LHCN-M2 (cell line): ENCODE results near the gene TBXAS1. TPM values are rescaled to one million over a fixed set of nuclear protein-coding genes. Genes with fewer than 3 reads are reported as not detected.

Source experiments
- DNase-seq: peaks from one replicate; pipeline ENCODE4 v3.0.0-alpha.2; 2012; ENCODE audit warnings: low read depth
- total RNA-seq: library from RNA; depleted of rRNA; stranded (reverse); fragments of >200 nt; gene quantifications from 2 replicates; pipeline ENCODE4 v1.2.3, GENCODE V29; 2014

TBXAS1 gene
- total RNA-seq, 1 experiment from 2014 or later = 8.4 TPM

DNA sequence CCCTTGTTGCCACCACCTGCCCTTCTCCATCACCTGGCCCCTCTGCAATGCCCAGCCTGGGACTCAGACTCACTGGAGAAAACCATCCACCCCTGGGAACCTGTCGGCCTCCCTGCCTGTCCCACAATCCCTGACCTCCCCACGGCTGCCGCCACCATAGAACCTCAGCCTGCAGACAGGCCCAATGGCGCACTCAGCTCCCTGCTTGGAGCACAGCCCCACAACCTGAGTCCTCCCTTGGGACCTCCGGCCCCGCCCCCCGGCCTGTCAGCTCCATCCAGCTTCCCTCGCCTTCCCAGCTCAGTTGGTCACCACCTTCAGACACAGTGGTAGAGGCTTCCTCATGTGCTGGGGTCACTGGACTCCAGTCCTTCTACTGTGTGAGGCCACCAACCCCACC lies 192.5 kb downstream of the TBXAS1 start:
- no peak for DNase-seq

DNA sequence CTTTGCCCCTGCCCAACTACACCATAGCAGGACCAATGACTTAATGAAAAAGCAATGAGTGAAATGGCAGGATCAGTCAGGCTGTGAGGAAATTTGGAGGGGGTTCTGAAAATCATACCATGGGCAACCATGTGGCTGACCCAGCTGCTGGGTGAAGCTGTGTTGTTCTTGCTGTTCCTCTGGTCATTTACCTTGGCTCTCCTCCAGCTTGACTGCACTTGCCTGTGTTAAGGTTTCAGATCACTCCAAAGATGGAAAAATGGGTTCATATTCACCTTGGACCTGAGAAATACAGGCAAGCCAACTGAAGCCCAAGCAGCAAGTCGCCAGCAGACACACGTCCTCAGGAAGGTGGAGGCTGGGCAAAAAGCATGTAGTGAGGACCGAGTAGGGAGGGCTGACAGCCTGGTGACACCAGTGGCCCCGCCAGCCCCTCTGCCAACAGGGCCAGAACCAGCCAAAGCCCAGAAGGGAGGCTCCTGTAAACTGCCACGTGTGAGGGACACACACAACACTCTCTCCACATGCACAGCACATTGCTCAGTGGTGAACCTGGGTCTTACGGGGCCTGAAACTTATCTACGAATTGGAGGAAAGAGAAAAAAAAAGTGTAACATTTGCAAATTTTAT lies 193.6 kb downstream of the TBXAS1 start:
- DNase-seq = peak; percentile 51

DNA sequence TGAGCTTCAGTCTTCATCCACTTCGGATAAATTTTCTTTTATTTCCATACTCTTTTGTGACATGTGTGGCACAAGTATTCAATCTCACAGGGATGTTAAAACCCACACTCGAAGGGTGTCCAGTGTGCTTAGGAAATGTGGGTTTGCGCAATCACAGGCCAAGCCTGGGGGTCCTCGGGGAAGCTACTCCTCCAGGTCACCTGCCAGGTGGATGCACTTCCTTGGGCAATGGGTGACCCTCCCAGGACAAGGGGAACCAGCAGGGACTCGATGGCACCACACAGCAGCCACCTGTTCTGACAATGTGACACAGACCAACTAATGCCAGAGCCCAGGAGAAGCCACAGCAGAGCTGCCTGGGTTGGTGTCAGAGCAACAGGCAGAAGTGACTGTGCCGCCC lies 194.7 kb downstream of the TBXAS1 start:
- no peak for DNase-seq

DNA sequence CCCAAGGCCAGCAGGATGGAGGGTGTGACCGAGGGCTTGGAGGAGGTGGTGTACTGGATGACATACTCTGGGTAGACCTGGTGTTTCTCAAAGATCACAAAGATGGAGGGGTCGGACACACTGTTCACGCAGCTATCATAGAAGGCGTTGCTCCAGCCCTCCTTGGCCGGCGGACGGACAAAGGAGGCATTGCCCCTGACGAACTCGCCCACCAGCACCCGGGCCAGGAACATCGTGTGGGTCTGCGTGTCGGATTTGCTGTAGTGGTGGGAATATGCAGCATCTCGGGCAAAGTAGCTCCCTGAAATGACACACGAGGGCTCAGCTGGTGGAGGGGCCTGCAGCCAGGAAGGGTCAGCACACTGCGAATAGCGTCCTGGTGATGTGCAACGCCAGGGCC lies 195.5 kb downstream of the TBXAS1 start:
- no peak for DNase-seq

DNA sequence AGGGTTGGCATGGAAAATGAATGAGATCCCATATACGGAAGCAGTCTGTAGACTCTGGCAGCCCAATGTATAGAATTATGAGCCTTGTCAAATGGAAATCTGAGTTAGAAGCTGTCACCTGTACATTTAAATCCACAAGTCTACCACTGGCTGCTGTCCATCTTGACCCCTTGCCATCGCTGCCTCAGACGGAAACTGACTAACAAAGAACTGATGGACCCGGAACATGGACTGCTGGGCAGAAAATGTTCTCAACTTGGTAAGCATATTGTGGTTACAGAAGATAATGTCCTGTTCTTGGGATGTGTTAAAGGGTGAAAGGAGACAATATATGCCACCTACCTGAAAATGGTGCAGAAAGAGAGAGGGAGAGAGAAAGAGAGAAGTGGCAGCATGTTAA lies 196.2 kb downstream of the TBXAS1 start:
- DNase-seq = no peak

DNA sequence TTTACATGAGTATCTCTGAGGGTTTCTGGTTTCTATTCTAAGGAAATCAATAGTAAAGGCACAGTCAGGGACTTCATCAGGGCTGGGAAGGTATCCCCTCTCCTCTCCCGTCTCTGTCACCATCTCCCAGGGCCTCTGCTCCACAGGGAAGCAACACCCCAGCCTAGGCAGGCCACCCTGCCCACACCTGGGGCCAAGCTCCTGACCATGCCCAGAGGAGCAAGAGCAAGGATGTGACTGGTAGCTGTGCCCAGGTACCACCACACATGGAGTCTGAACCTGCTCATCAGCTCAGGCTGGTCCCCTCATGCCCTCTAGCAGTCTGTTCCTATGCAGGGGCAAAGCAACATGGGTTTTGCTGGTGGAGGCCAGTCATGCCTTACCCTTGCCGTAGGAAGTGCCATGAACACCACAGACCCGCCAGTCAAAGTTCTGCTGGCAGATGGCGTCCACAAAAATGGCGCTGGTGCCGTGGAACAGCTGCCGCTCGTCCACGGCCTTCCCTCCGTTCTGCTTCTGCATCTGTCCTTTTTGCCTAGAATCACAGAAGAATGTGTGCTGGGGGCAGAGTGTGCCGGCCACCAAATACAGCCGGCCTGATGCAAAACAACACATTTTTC lies 196.9 kb downstream of the TBXAS1 start:
- DNase-seq = no peak

DNA sequence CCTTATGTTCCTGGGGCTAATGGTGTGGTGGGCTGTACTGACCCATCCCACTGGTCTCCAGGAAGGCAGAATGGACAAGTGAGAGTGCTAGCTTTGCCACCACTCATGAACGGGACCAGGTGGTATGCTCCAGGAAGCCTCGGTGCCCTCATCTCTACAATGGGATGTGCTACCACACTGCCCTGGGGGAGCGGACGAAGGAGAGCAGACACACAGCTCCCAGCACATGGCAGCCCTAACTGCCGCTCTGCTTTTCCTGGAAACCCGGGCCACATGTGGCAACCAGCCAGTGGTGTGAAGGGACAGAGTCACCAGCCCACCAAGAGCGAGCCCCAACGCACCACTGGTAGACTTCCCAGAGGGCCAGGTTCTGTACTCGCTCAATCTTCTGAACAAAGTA lies 197.9 kb downstream of the TBXAS1 start:
- DNase-seq = no peak

DNA sequence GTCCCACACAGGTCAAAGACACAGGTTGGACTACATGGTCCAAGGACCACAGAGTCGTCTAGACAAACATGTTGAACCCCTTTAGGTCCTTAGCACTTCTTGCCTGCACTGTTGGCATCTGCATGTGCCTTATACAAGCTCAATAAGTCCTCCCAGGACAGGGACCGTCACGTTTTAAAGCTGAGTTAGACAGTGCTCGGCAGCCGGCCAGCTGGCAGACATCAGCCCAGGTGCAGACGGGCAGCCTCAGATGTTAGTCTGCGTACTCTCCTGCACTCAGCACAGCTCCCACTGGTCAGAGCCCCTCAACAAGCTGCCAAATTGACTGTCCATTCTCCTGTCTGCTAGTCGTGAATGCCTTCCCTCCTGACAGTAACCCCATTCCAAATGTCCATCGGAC lies 198.8 kb downstream of the TBXAS1 start:
- no peak for DNase-seq

DNA sequence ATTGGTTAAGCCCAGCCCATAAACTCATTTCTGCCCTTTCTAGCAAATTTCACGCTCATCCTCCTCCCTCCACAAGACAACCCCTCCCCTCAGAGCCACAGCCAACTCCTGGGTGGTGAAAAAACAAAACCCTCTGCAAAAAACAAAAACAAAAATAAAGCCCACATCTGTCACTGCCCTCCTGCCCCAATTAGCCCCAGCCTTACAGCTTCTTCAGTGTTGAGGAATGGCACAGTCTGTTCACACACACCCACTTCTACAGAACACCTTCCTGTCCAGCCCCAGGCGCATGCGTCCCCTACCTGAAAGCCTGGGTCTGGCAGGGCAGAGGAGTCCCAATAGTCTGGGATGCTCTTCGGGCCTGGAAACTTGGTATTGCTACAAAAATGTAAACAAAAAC lies 199.2 kb downstream of the TBXAS1 start:
- DNase-seq = no peak

DNA sequence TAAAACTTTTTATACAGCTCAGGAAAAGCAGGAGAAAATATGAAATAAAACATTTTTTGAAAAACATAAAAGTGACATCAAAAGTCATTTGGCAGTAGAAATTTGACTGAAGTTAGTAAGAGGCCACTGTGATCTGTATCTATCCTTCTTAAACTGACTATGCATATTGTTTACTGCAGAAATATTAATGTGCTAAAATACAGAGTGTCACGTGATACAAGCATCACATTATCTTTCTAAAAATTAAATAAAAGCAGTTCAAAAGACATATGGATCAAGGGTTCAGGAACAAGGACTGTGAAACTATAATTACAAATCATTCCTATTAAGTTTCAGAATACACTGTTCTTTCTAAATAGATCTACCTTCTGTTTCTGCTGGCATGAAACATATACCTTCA lies 200.0 kb downstream of the TBXAS1 start:
- no peak for DNase-seq

DNA sequence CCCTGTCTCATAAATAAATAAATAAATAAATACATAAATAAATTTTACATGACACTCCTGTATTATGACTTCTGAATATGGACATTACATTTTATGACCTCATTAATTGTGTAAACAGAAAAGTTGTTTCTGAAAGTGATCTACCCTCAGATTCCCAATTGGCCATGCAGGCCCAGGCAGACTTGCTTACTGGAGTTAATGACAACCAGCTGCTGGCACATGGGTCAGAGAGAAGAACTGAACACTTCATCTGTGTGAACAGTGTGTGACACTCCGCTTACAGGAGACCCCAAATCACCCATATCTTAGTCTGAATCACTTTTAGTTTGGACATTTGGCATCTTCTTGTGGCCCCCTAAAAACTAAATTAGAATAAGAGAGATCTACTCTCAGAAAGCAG lies 202.3 kb downstream of the TBXAS1 start:
- no peak for DNase-seq

DNA sequence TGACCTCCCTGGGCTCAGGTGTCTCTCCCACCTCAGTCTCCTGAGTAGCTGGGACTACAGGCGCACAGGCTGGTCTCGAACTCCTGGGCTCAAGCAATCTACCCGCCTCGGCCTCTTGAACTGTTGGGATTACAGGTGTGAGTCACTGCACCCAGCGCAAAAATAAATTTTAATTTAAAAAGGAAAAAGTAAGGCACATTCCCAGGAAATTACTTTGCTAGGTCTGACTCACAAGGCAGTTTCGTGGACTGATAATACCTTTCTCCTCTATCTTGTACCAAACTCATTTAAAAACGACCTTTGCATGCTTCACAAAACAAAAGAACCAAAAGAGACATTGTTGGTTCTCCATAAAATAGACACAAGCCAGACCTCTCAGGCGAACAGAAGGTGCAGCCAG lies 204.0 kb downstream of the TBXAS1 start:
- DNase-seq = no peak

DNA sequence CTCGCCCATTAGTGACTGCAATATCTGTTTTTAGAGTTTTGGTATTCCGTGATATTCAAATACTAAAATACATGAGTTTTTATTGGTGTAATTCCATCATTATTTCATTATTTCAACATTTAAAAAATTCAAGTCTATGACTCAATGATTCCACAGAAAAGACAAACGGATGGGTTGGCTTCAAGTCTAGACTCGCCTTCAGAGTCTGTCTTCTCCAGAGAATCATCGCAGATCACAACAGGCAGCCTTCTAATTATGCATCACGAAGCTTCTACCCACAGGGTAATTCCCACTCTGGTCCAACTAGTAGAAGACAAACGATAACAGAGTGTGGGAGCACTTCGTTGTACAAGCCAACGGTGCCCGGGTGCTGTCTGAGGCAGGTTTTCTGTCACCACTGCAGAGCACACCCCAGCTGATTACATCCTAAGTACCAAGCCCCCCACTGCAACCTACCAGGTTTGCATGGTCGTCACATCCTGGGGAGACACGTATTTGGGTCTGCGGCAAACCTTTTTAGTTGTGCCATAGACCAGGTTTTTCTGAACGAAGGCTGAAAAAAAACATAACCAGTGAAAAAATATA lies 204.8 kb downstream of the TBXAS1 start:
- no peak for DNase-seq

DNA sequence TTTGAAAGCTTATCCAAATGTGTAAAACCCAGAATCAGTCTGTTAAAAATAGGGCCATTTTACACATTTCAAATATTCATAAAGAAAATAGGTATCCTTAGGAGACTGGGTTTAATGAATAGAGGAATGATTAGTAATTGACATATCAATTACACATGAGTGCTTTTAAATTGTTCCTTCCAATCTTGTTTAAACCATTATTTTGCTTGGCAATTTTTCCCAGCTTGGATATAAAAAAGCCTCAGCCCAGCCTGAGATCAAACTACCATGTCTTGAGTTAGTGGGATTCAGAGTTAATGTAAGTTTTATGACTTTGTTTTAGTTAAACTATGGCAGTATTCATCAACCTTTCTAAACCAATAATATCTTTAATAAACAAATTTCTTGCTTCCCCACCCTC lies 205.4 kb downstream of the TBXAS1 start:
- no peak for DNase-seq

DNA sequence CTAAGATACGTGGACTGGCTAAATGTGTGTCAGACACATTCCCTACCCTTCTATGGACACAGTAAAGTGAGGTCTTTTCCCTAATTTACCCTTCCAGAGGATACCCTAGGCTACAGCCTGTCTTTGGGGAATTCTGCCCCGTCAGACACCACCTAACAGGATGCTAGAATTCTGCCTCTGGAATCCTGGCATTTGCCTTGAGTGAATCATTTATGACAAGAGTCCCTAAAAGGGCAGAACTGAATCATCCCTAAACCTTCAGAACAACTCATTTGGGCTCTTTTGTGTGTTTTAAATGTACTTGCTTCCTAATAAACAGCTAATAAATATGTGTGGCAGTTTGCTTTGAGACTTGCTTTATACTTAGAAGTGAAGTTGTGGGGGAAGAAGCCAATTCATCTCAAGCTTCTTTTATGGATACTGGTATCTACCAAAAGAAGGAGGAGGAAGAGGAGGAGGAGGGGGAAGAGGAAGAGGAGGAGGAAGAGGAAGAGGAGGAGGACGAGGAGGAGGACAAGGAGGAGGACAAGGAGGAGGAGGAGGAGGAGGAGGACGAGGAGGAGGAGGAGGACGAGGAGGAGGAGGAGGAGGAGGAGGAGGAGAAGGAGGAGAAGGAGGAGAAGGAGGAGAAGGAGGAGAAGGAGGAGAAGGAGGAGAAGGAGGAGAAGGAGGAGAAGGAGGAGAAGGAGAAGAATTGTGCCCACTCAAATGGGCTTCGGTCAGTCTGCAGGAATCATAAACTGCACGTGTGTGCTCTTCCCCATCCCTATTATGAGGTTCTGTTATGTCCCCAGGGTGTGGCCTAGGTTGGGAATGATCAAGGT lies 206.5 kb downstream of the TBXAS1 start:
- peak; percentile 80 for DNase-seq

DNA sequence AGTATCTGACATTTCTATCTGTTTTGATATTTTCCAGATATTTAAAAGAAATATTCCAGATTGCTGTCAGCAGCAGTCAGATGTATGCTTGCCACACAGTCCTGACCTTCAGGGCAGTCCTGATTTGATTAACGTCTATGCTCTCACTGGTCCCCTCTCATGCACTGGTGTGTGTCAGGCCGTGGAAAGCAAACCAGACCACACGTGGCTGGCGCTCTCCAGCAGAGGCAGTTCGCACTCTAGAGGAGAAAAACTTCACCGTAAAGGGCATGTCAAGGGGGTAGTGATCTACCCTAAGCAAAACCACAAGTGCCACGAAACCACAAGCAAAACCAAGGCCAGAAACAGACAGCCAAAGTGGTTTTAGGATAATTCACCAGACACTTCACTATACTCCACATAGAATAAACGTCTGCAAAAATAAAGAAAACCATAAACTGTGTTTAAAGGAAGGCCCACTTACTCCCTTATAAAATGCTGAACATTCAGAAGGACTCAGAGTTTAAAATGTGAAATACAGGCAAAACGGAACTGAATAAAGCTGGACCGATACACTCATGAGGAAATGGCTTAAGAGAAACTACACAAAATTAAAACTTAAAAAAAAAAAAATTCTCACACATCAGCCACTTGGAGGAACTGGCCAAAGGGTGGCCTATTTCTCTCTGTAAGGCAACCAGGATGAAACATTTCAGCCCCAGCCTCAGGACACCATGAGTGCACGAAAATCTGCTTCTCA lies 207.3 kb downstream of the TBXAS1 start:
- no peak for DNase-seq

DNA sequence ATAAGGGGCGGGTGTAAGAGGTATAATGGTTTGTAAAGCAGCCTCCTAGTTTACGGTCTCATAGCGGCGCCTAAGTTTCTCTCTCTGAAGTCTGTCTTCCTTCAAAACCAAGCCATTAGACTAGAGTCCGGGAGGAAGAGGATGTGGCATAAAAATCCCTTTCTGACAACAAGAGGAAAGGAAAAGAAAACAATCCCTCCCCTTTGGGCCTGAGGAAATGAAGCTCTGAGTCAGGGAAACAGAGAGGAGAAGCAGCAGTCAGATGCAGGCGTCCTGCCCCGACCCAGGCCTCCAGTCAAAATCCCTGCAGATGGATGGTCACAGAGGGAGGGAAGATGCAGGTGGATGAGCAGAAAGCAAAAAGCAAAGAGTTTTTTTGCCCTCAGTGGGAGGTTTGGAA lies 210.0 kb downstream of the TBXAS1 start:
- DNase-seq = peak; percentile 42

DNA sequence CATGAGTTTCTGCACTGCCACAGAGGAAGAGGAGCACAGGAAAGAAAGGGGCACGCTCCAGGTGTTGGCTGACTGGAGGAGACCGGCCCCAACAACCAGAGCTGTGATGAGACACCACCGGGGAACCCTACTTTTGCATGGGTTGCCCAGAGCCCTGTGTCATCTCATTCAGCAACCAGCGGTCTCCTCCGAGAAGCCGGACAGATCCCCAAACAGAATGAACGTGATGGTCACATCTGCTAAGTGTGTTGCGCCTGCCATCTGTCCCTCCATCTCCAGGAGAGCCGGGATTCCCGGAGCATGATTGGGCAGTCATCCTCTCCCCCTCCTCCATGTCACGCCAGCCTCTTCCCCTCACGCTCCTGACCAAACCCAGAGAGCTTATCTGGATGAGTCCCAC lies 210.8 kb downstream of the TBXAS1 start:
- DNase-seq = no peak

DNA sequence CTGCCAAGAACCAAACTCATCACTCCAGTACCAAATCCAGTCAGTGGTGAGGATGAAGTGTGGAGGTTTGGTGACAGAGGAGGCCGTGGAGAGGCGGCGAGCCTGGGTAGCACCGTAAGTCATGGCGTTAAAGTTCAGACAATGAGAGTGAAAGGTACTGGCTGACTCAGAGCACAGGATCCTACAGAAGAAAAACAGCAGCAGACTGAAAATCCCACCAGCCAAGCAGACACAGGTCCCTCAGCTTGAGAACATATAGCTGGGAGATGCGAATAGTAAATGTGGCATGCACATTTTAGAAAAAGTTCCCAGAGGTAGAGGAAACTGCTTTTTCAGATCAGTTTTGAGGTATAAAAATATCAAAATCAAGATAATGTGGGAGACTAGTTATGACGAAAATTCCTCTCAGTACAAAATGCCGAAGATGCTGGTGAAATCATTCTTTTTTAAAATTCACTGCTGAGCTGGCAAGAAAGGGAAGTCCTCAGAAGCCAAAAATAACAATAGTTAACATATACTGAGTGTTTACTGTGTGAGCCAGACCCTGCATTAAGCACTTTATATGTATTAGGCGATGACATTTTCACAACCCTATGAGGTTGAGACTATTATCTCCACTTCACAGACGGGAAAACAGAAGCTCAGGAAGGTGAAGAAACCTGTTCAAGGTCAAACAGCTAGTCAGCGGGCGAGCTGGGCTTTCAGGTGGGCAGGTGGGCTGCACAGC lies 212.8 kb downstream of the TBXAS1 start:
- DNase-seq = no peak

DNA sequence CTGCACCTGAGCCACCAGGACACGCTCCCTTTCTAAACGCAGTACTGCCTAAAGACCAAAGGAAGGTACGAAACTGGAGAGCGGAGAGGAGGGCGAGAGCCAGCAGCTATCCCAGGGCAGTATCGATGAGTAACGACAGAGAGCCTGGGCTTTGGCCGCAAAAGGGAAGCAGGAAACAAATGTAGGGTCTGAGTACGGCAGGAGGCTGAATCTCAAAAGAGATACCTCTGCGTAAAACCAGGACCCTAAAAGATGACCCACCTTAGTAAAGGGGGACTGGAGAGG lies 213.3 kb downstream of the TBXAS1 start:
- no peak for DNase-seq

DNA sequence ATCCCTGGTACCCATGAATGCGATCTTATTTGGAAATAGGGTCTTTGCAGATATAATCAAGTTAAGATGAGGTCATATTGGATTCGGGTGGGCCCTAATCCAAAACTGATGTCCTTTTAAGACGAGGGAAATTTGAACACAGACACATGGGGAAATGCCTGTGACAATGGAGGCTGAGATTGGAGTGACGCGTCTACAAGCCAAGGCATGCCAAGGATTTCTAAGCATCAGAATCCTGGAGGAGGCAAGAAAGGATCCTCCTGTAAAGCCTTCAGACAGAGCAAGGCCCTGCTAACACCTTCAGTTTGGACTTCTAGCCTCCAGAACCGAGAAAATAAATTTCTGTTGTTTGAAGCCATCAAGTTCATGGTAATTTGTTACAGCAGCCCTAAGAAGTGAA lies 215.2 kb downstream of the TBXAS1 start:
- no peak for DNase-seq
